Stimulated activated CD4-positive, alpha-beta T cell treated with anti-CD3 and anti-CD28 coated beads, Interleukin-4, amount 100 ng/mL, for 1 hour (primary cell): ENCODE results near the gene GPR107.

Source experiments
- DNase-seq: peaks from one replicate; pipeline ENCODE4 v3.0.0-alpha.2; 2020

GPR107 gene

DNA sequence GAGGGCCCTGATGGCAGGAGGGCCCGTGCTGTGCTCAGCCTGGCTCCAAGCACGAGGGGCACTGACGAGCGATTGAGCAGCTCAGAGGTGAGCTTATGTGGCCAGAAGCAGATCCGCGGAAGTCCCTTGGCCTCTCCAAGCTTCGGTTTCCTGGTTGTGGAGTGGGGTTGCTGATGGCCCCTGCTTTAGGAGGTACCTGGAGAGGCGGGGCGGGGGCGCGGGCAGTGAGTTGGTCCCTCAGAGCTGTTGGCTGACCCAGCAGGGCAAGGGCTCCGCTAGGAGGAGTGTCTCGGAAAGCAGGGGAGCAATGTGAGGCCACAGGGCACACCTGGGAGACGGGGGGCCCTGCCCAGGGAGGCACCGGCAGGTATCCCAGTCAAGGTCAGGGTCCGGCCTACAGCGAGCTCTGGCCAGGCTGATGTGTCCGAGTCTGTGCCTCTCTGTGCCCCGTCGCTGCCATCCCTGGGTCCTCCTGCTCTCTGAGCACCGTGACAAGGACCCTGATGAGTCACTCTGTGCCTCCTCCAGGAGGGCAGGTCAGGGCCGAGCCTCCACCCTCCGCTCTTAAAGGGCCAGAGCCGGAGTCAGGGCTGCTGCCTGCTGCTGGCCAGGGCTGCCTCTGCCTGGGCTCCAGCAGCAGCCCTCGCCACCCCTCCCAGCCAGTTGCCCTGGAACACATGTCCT, 133.3 kb downstream of the GPR107 start:
- DNase-seq, result no peak

DNA sequence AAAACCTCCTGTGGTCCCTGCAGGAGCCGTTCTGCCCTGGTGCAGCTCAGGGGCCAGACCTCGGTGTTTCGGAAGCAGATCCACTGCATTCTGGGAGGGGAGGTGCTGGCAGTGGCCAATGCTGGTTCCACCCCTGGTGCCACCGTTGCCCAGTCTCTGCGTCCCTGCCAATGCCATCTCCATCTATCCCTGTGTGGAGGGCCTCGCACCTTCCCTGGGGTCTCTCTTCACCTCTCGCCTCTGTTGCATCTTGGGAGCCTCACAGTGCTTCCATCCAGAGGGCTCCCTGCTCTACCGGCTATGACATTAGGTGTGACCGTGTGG, 133.8 kb downstream of the GPR107 start:
- no peak for DNase-seq

DNA sequence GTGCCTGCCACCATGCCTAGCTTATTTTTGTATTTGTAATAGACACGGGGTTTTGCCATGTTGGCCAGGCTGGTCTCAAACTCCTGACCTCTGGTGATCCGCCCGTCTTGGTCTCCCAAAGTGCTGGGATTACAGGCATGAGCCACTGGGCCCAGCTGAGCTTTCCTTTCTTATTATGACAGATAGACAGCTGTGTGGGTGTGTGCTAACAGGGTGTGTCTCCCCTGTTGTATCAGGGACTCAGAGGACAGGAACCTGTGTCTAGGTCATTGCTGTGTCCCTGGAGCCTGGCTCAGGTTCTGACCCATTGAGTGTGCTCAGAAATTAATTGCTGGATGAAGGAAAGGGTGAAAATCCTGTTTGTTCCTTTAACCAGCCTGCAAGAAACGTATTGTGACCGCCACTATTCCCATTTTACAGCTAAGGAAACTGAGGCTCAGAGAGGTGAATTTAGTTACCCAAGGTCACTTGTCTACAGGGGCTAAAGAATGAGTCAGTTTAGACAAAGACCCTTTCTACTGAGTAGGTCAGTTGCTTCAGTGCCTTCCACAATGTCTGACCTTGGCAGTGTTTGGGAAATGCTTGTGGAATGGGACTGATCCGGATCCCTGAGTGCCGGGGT, 135.3 kb downstream of the GPR107 start:
- DNase-seq, result no peak
